Body of pancreas (tissue), 4 donors: ENCODE measurements around the gene DDR2. TPM values are rescaled to one million over a fixed set of nuclear protein-coding genes. Genes with fewer than 3 reads are reported as not detected.
A peak's percentile ranks its signal among the peaks of the same experiment; 100 is the strongest.

Source experiments
- ATAC-seq: fragments of 150-250 bp; one replicate; pipeline ENCODE4 v1.9.1; 2016
- DNase-seq, 4 donors: peaks; one replicate each; pipeline ENCODE4 v3.0.0-alpha.2; 2019
- H3K27ac ChIP-seq, 4 donors: fragments of 200-600 bp; sonication (generic); 1 replicate in 3 of 4; 2 replicates in 1 of 4; pipeline versions ENCODE4 v1.5.1 to v1.6.1; 2016 to 2019; ENCODE audit warnings: mild to moderate bottlenecking in 1 of 4, mixed read lengths in 1 of 4, moderate library complexity in 1 of 4
- H3K27me3 ChIP-seq, 2 donors: fragments of 200-600 bp; sonication (generic); one replicate each; pipeline ENCODE4 v1.6.0; 2016; ENCODE audit warnings: mild to moderate bottlenecking in 1 of 2
- H3K36me3 ChIP-seq, 2 donors: fragments of 200-600 bp; sonication (generic); replicated peaks in 1 of 2; 2 replicates each; pipeline ENCODE4 v1.5.1; 2016; ENCODE audit warnings: low read depth in 2 of 2; ENCODE audit not compliant: insufficient read depth in 1 of 2
- H3K4me1 ChIP-seq: fragments of 200-600 bp; sonication (generic); one replicate; pipeline ENCODE4 v1.6.0; 2016
- H3K4me3 ChIP-seq, 2 donors: fragments of 200-600 bp; sonication (generic); 1 replicate in 1 of 2; 2 replicates in 1 of 2; pipeline ENCODE4 v1.5.1; 2016 to 2019
- H3K9me3 ChIP-seq, 3 donors: fragments of 200-600 bp; sonication (generic); 1 replicate in 2 of 3; 2 replicates in 1 of 3; pipeline ENCODE4 v1.5.1; 2016
- POLR2A ChIP-seq, 3 donors: fragments of 450-650 bp; IDR thresholded peaks; one replicate each; pipeline ENCODE4 v1.6.1; 2016; ENCODE audit warnings: antibody characterized with exemption in 3 of 3, mild to moderate bottlenecking in 2 of 3
- WGBS, 2 donors: methylation state at CpG; one replicate each; pipeline ENCODE4 v1.1.5; 2017; 5-methylcytosine and 5-hydroxymethylcytosine counted together
- intact Hi-C: fragments of 100-400 bp; cut with DNase I; formaldehyde crosslinking; loops from one replicate; pipeline ENCODE4 v1.15.1; 2023
- total RNA-seq, 2 donors: library from RNA; depleted of rRNA; stranded (reverse); fragments of >200 nt; gene quantifications; one replicate each; pipeline ENCODE4 v1.1.0, GENCODE V29; 2016
- TF ChIP-seq, protein P1 (sequence below), 7 experiments: fragments of 450-650 bp in 4 of 7; fragments of 200-600 bp in 3 of 7; sonication (generic) in 3 of 7; IDR thresholded peaks; one replicate each; pipeline ENCODE4 v1.5.1; 2016 to 2019; ENCODE audit warnings: antibody characterized with exemption in 7 of 7

Gene DDR2
- total RNA-seq, 2 donors from 2014 or later = 7.8 to 20.8 TPM

GRCh38 chr1:162689745-162690671 is 57.7 kb downstream of the DDR2 start:
- TF ChIP-seq, protein P1, sequence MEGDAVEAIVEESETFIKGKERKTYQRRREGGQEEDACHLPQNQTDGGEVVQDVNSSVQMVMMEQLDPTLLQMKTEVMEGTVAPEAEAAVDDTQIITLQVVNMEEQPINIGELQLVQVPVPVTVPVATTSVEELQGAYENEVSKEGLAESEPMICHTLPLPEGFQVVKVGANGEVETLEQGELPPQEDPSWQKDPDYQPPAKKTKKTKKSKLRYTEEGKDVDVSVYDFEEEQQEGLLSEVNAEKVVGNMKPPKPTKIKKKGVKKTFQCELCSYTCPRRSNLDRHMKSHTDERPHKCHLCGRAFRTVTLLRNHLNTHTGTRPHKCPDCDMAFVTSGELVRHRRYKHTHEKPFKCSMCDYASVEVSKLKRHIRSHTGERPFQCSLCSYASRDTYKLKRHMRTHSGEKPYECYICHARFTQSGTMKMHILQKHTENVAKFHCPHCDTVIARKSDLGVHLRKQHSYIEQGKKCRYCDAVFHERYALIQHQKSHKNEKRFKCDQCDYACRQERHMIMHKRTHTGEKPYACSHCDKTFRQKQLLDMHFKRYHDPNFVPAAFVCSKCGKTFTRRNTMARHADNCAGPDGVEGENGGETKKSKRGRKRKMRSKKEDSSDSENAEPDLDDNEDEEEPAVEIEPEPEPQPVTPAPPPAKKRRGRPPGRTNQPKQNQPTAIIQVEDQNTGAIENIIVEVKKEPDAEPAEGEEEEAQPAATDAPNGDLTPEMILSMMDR (IDR thresholded peaks at IDR 0.05) = no peak
- TF ChIP-seq POLR2A (IDR thresholded peaks at IDR 0.05) = no peak
- H3K9me3 ChIP-seq = no peaks in the 10 kb centered on the region
- intact Hi-C loops = no loop called here
- ATAC-seq (no peak), DNase-seq (no peak)
- H3K36me3 ChIP-seq = no peaks in the 10 kb centered on the region
- no peak overlapping the region for H3K4me3 ChIP-seq
- H3K27ac ChIP-seq = no peak overlapping the region
- peaks cover 4% of the 10 kb centered on the region for H3K4me1 ChIP-seq
- no peaks in the 10 kb centered on the region for H3K27me3 ChIP-seq
- WGBS, 2 donors = 66 to 67% methylated on average over 5 of the region's 5 CpGs

DNA sequence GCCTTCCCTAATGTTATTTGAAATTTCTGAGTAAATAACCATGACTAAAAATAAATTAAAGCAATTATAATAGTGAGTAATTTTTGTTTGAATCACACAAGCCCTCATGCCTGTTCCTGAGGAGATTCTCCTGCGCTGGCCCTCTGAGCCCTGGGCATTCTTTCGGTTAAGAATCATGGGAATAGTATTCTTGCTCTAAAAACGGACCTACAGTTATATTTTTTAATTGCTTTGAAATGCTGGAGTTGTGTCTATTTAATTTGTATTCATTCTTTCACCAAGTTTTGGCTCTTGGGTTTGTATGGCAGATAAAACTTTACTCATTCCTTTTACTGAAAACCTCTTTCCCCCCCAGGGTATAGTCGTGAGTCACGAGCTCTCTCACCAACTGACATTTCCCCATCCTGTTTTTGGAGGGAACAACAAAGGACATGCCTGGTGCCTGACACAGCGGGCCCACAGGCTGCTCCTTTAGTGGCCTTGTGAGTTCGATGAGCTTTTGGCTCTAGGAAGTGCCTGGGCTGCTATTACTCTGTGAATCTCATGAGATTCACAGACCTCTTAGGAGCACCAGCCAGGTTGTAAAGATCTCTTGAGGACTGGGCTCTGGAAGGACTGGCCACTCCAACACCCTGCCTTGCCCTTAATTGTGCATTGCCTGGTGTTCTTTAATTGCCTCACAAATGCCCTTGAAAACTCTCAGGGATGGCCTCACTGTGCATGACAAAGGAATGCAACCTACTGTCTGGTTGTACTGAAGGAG is 58.6 kb downstream of the DDR2 start:
- no peak for TF ChIP-seq POLR2A (IDR thresholded peaks at IDR 0.05)
- intact Hi-C loops = no loop called here
- 71 to 74% methylated on average over 7 of the region's 7 CpGs for WGBS, 2 donors
- ATAC-seq = peak; percentile 58
- Histone ChIP-seq H3K27ac (no peak overlapping the region), H3K4me3 (no peak overlapping the region), H3K9me3 (no peaks in the 10 kb centered on the region), H3K36me3 (no peaks in the 10 kb centered on the region), H3K27me3 (no peaks in the 10 kb centered on the region), H3K4me1 (peaks cover 4% of the 10 kb centered on the region)
- DNase-seq = peak in 2 of 4 donors; percentile 27 to 47

DNA sequence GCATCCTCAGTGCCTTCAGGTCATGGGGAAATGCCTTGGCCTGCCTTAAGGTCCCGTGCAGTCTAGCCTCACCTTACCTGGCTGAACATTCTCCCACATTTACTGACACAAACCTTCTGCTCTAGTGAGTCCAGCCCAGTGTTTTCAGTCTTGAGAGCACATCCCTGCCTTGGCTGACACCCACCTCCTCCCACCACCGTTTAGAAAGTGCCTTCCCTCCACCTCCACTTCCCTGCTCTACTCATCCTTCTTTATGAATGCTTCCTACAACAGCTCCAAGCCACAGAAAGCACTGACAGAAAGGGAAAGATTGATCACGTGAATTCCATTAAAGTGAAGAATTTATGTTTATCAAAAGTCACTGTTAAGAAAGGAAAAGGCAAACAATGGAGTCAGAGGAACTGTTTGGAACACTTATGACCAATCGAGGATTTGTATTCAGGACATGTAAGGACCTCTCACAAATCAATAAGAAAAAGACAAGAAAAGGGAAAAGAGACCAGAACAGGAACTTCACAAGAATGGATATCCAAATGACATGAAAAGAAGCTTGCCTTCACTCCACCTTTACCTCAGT is 59.8 kb downstream of the DDR2 start:
- no peak for ATAC-seq
- intact Hi-C loops = no loop called here
- TF ChIP-seq, protein P1 (IDR thresholded peaks at IDR 0.05) = no peak
- TF ChIP-seq POLR2A (IDR thresholded peaks at IDR 0.05) = no peak
- Histone ChIP-seq H3K9me3 (no peaks in the 10 kb centered on the region), H3K27me3 (no peaks in the 10 kb centered on the region), H3K36me3 (no peaks in the 10 kb centered on the region), H3K4me1 (peaks cover 14% of the 10 kb centered on the region), H3K4me3 (no peak overlapping the region), H3K27ac (no peak overlapping the region)
- 56 to 60% methylated on average over 4 of the region's 4 CpGs for WGBS, 2 donors
- DNase-seq = no peak

GRCh38 chr1:162694911-162695310 is 62.6 kb downstream of the DDR2 start:
- H3K27me3 ChIP-seq = no peaks in the 10 kb centered on the region
- TF ChIP-seq, protein P1 (IDR thresholded peaks at IDR 0.05) = no peak
- no peak for TF ChIP-seq POLR2A (IDR thresholded peaks at IDR 0.05)
- H3K9me3 ChIP-seq = no peaks in the 10 kb centered on the region
- intact Hi-C loops = no loop called here
- DNase-seq (no peak), ATAC-seq (no peak)
- H3K27ac ChIP-seq = no peak overlapping the region
- H3K4me3 ChIP-seq = no peak overlapping the region
- no peaks in the 10 kb centered on the region for H3K36me3 ChIP-seq
- H3K4me1 ChIP-seq = peaks cover 10% of the 10 kb centered on the region
- WGBS, 2 donors = 84 to 92% methylated on average over 4 of the region's 4 CpGs

GRCh38 chr1:162695687-162696086 is 63.4 kb downstream of the DDR2 start:
- H3K4me3 ChIP-seq = no peak overlapping the region
- H3K9me3 ChIP-seq = no peaks in the 10 kb centered on the region
- DNase-seq (no peak), ATAC-seq (no peak)
- intact Hi-C loops = no loop called here
- peaks cover 10% of the 10 kb centered on the region for H3K4me1 ChIP-seq
- 15 to 39% methylated on average over 1 of the region's 1 CpG for WGBS, 2 donors
- H3K36me3 ChIP-seq = no peaks in the 10 kb centered on the region
- H3K27me3 ChIP-seq = no peaks in the 10 kb centered on the region
- TF ChIP-seq POLR2A (IDR thresholded peaks at IDR 0.05) = no peak
- TF ChIP-seq, protein P1 (IDR thresholded peaks at IDR 0.05) = no peak
- peak overlapping the region in 1 of 4 donors; percentile 16 for H3K27ac ChIP-seq
